ENCODE measurements around the gene ISCA2. TPM values are rescaled to one million over a fixed set of nuclear protein-coding genes. Genes with fewer than 3 reads are reported as not detected.

Gene ISCA2
- total and polyA plus RNA-seq, 2 experiments from 2014 or later = 44.0 to 171 TPM

- TF ChIP-seq POLR2AphosphoS5 (IDR thresholded peaks at IDR 0.05; ENCODE audit: low read depth) (no peak), CREB1 (CRISPR knock-in tag; IDR thresholded peaks at IDR 0.05; ENCODE audit: low read depth) (no peak), ETS1 (IDR thresholded peaks at IDR 0.05) (no peak), ZNF114 (CRISPR knock-in tag; IDR thresholded peaks at IDR 0.05) (no peak), ZNF462 (CRISPR knock-in tag; IDR thresholded peaks at IDR 0.05) (no peak), ZNF331 (CRISPR knock-in tag; IDR thresholded peaks at IDR 0.05; ENCODE audit: low read depth) (no peak), JUNB (IDR thresholded peaks at IDR 0.05; ENCODE audit: unreplicated experiment) (no peak), CTCF (conservative IDR thresholded peaks at IDR 0.05; ENCODE audit: low read depth in 2 of 2) (no peak), EZH2phosphoT487 (IDR thresholded peaks at IDR 0.05; ENCODE audit: unreplicated experiment) (no peak)
- H3K36me3 ChIP-seq (ENCODE audit: insufficient read depth) = no peaks in the 10 kb centered on the region
- no peaks in the 10 kb centered on the region for H3K79me2 ChIP-seq (replicated peaks; ENCODE audit: insufficient read depth)
- Mint-ChIP-seq H3K9me3 (no peaks in the 10 kb centered on the region; the same call in 2 of the 3 replicates), H3K27ac (no peak overlapping the region), H3K4me1 (peaks cover 38% of the 10 kb centered on the region), H3K4me3 (no peak overlapping the region), H3K36me3 (ENCODE audit: low read depth) (no peaks in the 10 kb centered on the region), H3K27me3 (ENCODE audit: insufficient read depth, low read depth, poor library complexity) (peaks cover 31% of the 10 kb centered on the region)
- H4K20me1 ChIP-seq (replicated peaks; ENCODE audit: insufficient read depth) = no peaks in the 10 kb centered on the region
- no peaks in the 10 kb centered on the region for H3F3A ChIP-seq (replicated peaks; ENCODE audit: low read depth)
- H3K4me3 ChIP-seq = no peak overlapping the region
- no peaks in the 10 kb centered on the region for H3K4me1 ChIP-seq (ENCODE audit: insufficient read depth)
- no peaks in the 10 kb centered on the region; the same call in 1 of the 2 replicates for H3K9me2 ChIP-seq (ENCODE audit: insufficient read depth)
- H2AFZ ChIP-seq = no peak overlapping the region
- no peak overlapping the region for H3K4me2 ChIP-seq
- ATAC-seq = peak; percentile 6; the same call in 2 of the 3 replicates
- H3K27me3 ChIP-seq (ENCODE audit: insufficient read depth) = no peaks in the 10 kb centered on the region
- H3K27ac ChIP-seq (ENCODE audit: low read depth) = no peak overlapping the region
- no peak for DNase-seq (ENCODE audit: low spot score)
Observed at GRCh38 chr14:74510223-74510931, 16.8 kb downstream of the ISCA2 start.
